GM10248 (cell line): Measurements from ENCODE around the gene TYK2.
"Not testable (repeated sequence)": the region's sequence is repeated elsewhere in the genome, so short reads cannot be mapped to it uniquely, and the experiment has no call there.

ENCODE experiments used
- CTCF ChIA-PET: fragments of 300-600 bp; sonication (Branson Sonifier 250); formaldehyde crosslinking; extraction: SDS; loops from one replicate; lab custom pipeline; 2021; ENCODE audit warnings: antibody characterized with exemption; lab: Yijun Ruan, JAX
- POLR2A ChIA-PET: fragments of 350-650 bp; sonication (Branson Sonifier 250); formaldehyde crosslinking; extraction: SDS; loops from one replicate; lab custom pipeline; 2020; ENCODE audit warnings: antibody characterized with exemption; lab: Yijun Ruan, JAX
- DNase-seq: peaks from one replicate; pipeline ENCODE4 v3.0.0; 2012; ENCODE audit errors: extremely low spot score
- TF ChIP-seq, protein P1 (sequence below): IDR thresholded peaks from 2 replicates; pipeline ENCODE4 v1.5.1; 2012; ENCODE audit warnings: mild to moderate bottlenecking, low read depth; ENCODE audit errors: extremely low read depth, missing control alignments, control extremely low read depth

TYK2 gene

DNA sequence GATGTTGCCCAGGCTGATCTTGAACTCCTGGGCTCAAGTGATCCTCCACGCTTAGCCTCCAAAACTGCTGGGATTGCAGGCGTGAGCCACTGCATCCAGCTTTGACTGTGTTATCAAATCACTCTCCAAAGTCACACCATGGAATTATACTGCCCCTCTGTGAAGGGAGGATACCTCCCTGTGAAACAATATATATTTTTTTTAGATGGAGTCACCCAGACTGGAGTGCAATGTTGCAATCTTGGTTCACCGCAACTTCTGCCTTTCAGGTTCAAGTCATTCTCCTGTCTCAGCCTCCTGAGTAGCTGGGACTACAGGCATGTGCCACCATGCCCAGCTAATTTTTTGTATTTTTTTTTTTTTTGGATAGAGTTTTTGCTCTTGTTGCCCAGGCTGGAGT lies 7.7 kb downstream of the TYK2 start:
- ChIA-PET POLR2A (interaction anchor here (1.7 kb wide), 1 partner anchor 102 kb away, joined by 4 read pairs; the partner anchor contains the start of gene ICAM1), CTCF (interaction anchor here (0.8 to 2.7 kb wide), 6 partner anchors 11 to 114 kb away, joined by 3 to 9 read pairs (median 5); no protein-coding TSS in a partner anchor)
- DNase-seq, result no peak
- TF ChIP-seq, protein P1, sequence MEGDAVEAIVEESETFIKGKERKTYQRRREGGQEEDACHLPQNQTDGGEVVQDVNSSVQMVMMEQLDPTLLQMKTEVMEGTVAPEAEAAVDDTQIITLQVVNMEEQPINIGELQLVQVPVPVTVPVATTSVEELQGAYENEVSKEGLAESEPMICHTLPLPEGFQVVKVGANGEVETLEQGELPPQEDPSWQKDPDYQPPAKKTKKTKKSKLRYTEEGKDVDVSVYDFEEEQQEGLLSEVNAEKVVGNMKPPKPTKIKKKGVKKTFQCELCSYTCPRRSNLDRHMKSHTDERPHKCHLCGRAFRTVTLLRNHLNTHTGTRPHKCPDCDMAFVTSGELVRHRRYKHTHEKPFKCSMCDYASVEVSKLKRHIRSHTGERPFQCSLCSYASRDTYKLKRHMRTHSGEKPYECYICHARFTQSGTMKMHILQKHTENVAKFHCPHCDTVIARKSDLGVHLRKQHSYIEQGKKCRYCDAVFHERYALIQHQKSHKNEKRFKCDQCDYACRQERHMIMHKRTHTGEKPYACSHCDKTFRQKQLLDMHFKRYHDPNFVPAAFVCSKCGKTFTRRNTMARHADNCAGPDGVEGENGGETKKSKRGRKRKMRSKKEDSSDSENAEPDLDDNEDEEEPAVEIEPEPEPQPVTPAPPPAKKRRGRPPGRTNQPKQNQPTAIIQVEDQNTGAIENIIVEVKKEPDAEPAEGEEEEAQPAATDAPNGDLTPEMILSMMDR, result no peak

DNA sequence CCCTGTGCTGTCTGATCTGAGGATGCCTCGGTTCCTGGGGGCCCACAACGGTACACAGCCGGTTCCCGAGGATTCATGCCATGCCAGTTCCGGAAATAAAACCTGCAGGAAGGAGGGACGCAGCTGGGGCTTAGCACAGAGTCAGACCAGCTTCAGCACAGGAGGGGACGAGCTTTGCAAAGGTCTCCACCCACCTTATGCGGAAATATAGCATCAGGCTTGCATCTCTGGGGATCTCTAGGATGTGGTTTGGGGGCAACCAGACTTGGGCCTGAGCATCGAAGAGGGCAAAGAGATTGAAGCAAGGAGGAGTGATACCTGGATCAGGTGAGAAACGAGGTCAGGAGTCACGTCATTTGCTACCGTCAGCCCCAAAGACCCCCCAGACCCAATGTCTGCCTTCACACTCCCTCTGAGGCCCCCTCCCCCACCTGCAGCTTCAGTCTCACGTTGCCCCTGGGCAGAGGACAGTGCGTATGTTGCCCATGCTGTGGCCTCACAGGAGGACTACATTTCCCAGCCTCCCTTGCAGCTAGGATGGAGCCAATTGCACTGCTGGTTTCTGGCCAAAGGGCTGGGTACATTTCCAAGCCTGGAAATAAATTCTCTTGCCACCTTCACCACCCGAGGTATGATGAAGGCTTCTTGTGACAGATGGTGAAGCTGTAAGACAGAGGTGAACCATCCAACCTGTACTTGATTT lies 12.1 kb downstream of the TYK2 start:
- TF ChIP-seq, protein P1, result no peak
- DNase-seq, result no peak
- ChIA-PET CTCF (interaction anchor here (1.0 to 1.6 kb wide), 4 partner anchors 19 to 97 kb away, joined by 3 to 5 read pairs (median 4); partner anchors contain the start of gene CDC37), POLR2A (no interaction called here)

DNA sequence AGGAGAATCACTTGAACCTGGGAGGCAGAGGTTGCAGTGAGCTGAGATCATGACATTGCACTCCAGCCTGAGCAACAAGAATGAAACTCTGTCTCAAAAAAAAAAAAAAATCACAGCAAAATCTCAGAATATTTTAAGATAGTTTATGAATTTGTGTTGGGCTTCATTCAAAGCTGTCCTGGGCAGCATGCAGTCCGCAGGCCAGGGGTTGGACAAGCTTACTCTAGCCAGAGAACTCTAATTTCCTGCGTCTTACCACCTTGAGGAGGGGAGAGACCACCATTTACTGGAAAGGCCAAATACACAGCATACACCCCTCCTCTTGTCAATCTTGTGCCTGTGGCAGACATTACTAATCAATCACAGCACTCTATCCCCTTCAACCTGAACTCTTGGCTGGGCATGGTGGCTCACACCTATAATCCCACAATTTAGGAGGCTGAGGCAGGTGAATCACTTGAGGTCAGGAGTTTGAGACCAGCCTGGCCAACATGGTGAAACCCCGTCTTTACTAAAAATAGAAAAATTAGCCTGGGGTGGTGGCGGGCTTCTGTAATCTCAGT lies 13.3 kb downstream of the TYK2 start:
- DNase-seq, POLR2A ChIA-PET: not testable (repeated sequence)

DNA sequence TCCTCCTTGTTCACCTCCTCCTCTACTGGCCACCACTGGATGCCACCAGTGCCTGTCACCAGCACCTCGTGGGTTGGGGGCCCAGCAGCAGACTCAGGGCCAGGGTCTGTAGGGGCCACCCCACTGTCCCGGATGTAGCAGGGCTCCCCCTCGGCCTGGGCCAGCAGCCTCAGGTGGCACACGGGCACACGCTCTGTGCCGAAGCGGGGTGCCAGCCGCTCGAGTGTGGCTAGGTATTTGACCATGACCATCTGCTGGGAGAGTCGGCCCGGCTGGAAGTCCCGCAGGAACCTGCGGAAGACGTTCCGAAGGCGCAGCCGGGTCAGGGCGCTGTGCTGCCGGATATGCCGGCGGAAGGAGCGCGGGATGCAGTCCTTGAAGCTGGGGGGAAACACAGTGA lies 14.9 kb downstream of the TYK2 start:
- ChIA-PET POLR2A (no interaction called here), CTCF (interaction anchor here (1.9 kb wide), 1 partner anchor 29 kb away, joined by 5 read pairs; no protein-coding TSS in a partner anchor)
- TF ChIP-seq, protein P1, result no peak
- no peak for DNase-seq

More for the DNA sequence above, 13.3 kb downstream of the TYK2 start:
- CTCF ChIA-PET, result interaction anchor here (1.9 kb wide), 1 partner anchor 31 kb away, joined by 5 read pairs; no protein-coding TSS in a partner anchor

DNA sequence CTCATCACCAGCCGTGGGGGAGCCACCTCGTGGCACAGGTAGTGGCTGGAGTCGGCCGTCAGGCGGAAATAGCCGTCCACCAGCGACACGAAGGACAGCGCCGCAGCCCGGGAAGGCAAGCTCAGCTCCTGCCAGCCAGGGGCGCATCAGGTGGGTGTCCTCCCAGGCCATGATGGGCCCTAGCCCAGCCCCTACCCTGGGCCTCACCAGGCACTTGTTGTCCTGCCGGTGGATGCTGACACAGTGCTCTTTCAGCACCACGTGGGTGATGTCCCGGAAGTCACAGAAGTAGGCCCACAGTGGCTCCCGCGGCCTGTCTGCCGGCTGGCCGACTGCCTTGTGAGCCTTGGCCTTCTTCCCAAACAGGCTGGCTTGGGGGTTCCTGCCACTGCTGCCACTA lies 15.7 kb downstream of the TYK2 start:
- DNase-seq, result no peak
- POLR2A ChIA-PET, result no interaction called here
- CTCF ChIA-PET, result no interaction called here
- TF ChIP-seq, protein P1, result no peak

DNA sequence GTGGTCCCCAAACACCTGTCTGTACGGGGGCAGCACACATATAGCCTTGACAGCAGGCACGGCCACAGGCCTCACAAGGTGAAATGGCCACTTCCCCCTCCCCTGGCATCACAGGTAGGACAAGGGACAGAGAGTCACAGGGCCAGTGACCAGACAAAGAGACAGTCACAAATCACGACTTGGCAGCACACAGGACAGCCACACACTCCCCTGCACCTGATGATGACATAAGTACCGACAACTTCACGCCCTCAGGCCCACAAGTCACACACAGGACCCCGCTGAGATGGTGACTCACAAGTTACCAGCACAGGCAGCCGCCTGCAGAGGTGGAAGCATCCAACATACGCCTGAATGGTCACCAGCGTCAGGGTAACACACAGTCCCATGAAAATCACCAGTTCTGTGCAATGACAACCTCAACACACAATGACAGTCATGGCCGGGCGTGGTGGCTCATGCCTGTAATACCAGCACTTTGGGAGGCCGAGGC lies 16.5 kb downstream of the TYK2 start:
- CTCF ChIA-PET, result no interaction called here
- DNase-seq, result no peak
- POLR2A ChIA-PET, result no interaction called here
- TF ChIP-seq, protein P1, result no peak
